LoVo (cell line): Measurements from ENCODE around the gene FMN2.
"Not testable (repeated sequence)": the region's sequence is repeated elsewhere in the genome, so short reads cannot be mapped to it uniquely, and the experiment has no call there.

Experiments used
- DNase-seq: peaks from one replicate; pipeline ENCODE4 v3.0.0-alpha.2; 2016; ENCODE audit warnings: low spot score

The FMN2 gene

DNA sequence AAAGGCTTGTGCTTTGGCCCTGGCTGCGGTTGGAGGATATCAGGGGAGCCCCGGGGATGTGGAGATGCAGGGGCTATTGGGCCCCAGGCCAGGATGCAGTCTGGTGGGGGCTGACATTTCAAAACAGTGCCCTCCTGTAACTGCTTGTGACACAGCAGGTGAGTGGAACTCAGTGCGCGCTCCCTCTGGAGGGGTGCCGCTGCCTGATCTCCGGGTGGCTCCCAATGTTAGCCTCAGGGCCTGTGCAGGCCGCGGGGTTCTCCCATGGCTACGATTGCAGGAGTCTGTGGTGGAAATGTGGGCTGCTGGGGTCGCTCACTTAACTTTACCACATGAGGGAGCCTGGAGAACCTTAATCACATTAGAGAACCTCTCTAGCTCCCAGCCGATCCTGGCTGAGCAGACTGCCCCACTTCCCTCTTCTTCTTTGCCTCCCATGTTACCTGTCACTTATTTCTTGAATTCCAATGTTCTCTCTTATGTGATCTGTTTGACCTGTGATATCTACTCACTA is 163.2 kb downstream of the FMN2 start:
- DNase-seq: no peak

DNA sequence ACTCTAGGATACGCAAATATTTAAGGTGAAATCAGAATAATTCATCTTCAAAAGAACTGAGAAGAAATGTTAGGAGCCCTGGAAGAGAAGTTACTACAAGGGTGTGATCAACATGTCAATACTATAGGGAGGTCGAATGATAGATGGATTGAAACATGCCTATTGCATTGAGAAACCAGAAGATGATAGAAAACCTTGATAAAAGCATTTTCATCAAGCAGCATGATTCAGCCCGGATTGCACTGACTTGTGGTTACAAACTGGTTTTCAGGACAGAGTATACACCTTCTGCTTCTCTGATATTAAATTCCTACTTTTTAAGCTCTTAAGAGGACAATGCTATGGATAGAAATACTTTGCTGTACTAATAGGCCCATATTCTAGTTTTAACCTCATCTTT is 164.2 kb downstream of the FMN2 start:
- DNase-seq: no peak

DNA sequence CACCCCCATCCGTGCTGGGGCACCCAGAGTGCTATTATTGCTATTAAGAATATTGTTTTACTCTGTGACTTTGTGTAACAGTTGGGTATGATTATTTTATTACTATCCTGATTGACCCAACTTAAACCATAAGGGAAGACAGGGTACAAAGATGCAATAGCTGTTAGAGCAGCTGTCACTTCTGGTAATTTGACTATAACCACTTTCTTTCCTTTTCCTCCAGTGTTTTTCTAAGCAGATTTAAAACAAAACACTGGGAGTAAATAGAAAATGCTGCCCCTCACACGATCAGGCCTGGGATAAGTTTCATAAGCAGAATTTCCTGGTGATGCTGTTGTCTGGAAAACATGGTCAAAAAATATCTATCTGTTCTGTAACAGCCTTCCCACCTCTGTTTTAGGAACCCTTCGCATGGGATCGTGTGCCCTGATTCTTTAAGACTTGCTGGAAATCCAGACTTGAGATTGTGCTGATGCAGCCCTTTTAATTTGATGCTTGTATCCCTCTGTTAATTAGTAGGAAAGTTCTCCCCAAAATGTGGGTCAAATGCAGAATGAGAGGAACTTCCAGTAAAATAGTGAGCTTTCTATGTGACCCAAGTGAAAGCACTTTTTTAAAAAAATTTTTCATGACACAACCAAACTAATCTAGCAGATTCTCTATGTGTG is 165.3 kb downstream of the FMN2 start:
- DNase-seq: no peak

DNA sequence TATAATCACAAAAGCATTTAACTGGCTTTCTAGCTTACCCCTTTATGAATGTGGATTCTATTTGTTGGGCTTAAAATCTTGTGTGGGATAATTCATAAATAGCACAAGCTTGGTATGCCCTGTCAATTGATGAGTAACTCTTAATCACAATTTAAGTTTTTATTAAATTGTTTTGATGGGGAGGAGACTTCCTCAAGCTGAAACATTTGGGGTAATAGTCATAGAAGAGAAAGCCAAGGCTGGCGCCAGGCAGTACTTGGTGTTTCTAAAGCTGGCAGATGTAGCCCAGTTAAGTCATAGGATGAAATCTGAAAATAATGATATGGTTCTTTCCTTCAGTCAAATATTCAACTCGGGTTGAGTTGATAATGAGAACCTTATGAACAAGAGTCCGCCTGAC is 167.2 kb downstream of the FMN2 start:
- DNase-seq: no peak

DNA sequence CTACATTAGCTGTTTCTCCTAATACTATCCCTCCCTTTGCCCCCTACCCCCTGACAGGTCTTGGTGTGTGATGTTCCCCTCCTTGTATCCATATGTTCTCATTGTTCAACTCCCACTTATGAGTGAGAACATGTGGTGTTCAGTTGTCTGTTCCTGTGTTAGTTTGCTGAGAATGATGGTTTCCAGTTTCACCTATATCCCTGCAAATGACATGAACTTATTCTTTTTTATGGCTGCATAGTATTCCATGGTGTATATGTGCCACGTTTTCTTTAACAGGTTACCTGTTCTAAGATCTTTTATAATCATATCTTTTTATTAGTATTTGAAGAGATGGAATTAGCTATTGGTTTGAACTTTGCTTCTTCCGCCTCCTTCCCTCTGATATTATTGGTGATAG is 172.8 kb downstream of the FMN2 start:
- not testable (repeated sequence) for DNase-seq

DNA sequence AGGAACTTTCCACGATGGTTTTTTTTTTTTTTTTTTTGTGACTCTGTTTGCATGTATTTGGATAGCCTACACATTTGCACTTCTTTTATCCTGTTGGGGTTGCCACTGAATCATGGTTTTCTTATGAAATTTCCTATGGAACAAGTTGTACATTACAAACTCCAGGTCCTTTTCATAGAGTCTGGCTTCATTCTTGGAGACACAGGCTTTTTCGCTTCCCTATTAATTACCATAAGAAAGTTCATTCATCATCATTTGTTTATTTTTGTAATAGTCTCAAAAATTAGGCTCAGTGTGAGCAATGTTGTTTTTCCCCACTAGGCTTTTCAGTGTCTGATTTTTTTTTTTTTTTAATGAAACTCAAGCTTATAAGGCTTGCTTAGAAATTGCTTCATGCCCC is 179.4 kb downstream of the FMN2 start:
- no peak for DNase-seq

DNA sequence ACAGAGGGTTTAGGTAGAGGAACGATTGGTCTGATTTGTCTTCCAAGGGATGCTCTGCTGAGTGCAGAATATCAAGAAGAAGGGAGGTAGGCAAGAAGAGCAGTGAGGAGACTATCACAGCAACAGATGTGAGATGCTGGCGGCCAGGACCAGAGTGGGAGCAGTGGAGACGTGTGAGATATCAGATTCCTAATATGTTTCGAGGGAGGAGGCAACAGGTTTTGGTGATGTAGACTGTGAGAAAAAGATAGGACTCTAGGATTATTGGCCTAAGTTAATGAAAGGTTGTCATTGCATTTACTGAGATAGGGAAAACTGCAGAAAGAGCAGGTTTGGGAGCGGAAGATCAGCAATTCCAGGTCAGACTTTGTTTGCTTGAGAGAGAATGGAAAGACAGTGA is 182.9 kb downstream of the FMN2 start:
- no peak for DNase-seq

DNA sequence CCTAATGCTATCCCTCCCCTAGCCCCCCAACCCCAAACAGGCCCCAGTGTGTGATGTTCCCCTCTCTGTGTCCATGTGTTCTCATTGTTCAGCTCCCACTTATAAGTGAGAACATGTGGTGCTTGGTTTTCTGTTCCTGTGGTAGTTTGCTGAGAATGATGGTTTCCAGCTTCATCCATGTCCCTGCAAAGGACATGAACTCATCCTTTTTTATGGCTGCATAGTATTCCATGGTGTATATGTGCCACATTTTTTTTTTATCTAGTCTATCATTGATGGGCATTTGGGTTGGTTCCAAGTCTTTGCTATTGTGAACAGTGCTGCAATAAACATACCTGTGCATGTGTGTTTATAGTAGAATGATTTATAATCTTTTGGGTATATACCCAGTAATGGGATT is 183.5 kb downstream of the FMN2 start:
- not testable (repeated sequence) for DNase-seq

DNA sequence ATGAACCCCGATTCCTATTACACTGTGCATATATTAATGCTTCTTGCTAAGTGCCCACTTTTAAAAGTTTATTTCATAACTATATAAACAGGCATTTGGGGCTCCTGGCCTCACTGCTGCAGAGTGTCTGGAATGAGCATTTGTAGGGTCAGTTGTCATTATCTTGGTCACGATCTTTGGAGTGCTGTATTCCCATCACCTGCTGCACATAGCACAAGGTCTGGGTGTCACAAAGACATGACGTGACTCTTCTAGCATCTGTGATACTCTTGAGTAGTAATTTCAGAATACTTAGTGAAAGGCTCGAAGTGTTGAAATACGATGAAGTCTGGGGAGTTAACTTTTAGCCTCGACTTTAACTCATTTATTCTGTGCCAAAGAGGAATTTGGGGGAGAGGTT is 186.4 kb downstream of the FMN2 start:
- no peak for DNase-seq

DNA sequence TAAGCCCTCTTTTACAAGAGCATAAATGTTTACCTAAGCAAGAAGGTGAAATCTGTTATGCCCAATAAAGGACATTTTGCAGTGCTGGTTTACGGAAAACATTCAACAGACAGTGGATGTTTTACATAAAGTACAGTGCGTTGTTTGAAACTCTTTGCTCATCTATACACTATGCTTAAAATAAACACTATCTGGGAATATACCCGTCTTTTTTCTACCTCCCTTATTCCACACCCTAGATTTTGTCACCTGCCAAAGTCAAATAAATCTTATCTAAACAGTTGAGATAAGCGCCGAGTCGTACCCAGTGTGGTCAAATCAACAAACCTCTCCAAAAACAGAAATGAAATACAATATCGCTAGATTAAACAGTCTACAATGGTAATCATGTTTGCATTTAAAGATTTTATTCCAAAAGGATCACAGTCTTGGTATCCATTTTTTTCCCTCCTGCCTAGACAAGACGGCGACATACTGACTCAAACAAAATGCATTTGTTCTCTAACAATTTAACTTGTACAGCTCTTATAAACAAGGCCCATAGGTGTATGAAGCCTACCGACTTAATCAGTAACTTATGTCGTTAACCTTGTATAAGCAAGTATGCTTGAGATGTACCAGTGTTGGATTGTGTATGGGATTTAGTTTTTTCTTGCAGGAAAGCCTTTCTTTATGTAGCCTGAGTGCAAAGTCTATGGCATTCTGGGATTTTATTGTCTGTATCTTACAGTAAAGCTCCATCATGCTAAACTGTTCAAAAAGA is 189.1 kb downstream of the FMN2 start:
- DNase-seq: no peak

DNA sequence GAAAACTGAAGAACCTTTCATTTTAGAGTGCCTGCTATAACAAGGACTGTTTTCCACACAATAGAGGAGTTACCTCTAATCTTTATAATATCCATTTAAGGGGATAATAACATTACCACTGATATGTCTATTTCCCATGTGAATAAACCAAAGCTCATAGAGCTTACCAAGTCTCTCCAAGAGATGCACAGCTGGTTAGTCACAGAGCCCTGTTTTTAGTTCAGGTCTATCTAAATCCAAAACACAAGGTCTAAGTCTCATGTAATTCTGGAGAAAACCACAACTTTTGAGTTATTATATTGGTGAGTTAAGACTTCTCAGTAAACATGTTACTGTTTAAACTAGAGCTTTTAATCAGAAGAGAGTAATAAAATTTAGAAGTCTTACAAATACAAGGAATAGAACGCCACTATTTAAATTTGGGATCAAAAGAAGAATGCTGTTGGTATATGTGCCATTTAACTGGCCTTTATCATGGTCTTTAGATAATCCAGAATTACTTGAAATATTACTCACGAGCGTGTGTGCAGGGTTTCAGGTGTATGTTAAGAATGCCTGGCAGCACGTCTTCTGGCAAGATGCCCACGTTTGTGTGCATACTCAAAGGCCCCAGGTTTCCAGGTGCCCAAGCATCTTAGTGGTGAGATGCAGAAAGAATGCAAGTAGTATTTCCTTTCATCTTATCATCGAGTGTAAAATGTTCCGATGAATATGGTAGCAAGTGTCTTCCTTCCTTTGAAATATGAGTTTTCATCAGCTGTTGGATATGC is 190.6 kb downstream of the FMN2 start:
- no peak for DNase-seq

DNA sequence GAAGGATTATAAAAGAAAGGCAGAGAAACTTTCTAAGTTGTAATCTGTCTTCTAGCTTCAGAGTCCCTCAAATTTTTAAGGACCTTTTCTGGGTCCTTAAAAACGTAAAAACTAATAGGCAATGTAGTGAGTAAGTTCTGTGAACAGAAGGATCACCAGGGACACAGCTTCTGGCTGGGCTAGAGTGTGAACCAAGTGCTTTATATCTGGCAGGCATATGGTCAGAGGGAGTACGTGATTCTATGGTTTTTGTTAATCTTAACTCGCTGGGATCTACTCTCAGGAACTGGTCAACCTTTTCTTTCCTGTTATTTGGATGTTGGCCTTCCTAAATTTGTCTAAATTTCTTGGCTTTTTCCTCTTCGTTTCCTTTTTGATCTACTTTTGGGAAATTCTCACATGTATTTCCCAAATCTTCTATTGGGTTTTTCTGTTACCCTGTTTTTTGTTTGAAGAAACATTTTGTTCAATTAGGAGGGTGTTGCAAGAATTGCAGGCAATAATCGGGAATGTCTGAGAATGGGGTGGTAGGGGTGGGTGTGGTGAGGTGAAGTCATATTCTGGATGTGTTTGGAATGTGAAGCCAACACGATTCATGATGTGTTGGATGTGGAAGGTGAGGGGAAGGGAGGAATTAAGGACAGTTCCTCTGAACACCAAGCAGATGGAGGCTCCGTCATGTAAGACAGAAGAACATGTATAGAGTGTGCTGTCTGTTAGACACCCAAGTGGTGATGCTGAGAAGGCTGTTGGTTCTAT is 193.2 kb downstream of the FMN2 start:
- no peak for DNase-seq

DNA sequence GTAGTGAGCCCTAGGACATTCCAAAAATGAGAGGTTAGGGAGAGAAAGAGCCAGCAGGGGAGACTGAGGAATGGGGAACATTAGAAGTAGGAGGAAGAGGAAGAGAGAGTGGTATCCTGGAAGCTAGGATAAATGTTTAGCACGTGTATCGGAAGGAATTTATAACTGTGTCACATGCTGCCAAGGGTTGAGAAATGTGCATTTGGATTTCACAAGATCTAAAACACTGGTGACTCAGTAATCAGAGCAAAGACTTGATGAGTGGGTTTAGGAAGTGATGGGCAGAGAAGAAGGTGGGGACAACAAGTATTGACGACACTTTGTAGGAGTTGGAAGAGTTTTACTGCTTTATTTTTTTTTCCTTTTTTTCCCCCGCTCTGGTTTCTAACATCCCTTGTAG is 193.9 kb downstream of the FMN2 start:
- no peak for DNase-seq

DNA sequence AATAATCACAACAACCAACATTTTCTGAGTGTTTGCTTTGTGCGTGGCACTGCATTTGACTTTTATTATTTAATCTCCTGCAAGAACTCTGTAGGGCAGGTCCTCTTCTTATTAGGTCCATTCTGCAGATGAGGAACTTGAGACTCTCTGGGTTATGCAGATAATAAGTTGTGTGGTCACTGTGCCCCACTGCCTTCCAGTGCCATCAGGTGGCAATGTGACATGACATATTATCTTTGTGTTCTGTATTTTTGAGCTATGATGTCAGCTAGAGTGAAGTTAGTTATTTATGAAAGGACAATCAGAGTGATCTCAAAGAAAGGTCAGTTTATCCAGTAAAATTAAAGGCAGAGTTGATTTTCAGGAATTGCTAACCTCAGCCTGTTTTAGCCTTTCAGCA is 196.0 kb downstream of the FMN2 start:
- no peak for DNase-seq

DNA sequence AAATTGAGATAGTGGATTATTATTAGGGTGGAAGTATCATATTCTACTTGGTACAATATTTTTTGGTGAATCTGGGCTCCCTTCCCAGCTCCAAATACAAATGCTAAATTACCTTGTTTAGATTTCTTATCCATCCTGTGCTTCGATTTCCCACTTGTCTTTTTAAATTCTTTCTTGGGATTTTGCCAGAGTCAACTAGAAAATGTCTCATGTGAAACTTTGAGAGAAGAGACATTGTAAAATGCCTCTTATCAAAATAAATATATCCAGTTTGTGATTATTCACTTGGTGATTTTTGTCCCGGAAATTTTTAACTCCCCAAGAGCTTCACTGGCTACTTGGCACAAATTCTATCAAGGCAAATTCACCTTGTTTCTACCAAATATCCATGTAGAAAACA is 202.0 kb downstream of the FMN2 start:
- no peak for DNase-seq

DNA sequence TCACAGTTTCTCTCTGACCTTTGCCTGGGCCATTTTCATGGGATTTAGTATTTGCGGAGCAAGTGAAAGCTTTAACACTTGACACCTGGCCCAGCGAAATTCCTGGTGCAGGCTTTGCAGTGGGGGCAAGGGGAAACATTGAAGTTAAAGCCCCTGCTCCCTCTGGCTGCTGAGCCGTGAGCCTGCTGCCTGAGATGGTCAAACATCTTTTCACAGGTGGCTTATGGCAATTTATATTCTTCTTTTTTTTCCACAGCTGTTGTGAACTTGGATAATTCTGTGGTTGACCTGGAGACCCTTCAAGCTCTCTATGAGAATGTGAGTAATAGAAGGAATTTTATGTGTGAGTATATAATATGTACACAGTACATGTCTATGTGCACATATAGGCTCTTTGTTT is 202.9 kb downstream of the FMN2 start:
- DNase-seq: no peak

DNA sequence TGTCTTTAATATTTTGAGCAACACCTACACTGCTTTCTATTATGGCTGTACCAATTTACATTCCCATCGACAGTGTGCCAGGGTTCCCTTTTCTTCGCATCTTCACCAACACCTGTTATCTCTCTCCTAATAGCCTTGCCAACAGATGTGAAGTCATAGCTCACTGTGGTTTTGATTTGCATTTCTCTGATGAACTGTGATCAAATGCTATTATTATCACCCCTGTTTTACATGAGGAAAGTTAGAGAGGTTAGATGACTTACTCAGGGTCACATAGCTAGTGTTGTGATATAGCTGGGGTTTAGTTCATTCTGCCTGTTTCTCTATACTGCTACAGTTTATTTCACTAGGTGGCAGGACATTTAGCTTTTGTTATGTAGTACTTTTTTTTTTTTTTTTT is 204.1 kb downstream of the FMN2 start:
- DNase-seq: no peak

DNA sequence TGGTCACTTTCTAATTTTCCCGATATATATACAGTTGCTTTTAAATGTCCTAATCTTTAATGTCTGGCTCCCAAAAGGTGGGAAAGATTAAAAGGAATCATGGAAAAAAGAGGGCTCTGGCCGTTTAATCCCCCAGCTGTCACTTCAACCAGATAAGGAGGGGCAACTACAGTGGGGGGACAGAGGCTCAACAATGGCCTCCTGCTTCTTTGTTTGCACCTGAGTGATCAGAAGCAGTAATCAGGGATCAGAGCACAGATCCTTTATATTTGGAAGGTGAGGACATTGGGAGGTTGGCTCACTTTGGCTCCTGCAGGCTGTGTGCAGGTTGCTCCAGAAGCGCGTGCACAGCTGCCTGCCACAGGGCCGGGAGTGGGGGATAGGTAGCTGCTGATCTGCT is 212.8 kb downstream of the FMN2 start:
- no peak for DNase-seq

DNA sequence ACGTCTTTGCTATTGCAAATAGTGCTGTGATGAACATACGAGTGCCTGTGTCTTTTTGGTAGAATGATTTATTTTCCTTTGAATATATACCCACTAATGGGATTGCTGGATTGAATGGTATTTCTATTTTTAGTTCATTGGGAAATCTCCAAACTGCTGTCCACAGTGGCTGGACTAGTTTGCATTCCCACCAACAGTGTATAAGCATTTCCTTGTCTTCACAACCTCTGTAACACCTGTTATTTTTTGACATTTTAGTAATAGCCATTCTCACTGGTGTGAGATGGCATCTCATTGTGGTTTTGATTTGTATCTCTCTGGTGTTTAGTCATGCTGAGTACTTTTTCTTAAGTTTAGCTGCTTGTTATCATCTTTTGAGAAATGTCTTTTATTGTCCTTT is 215.0 kb downstream of the FMN2 start:
- no peak for DNase-seq

DNA sequence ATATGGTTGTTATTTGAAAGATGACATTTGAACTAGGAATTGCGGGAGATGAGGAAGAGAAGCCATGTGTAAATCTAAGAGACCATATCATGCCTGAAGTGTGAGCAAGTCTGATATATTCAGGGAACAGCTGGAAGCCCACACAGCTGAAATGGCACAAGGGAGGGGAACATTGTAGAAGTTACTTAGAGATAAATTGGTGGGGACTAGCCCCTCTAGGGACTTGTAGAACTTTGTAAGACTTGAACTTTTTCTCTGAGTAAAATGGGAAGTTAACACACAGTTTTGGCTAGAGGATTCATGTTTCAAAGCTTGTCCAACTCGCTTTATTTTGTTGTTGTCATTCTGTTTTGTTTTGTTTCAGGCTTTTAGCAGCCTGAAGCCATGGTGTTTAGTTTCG is 216.4 kb downstream of the FMN2 start:
- DNase-seq: no peak

DNA sequence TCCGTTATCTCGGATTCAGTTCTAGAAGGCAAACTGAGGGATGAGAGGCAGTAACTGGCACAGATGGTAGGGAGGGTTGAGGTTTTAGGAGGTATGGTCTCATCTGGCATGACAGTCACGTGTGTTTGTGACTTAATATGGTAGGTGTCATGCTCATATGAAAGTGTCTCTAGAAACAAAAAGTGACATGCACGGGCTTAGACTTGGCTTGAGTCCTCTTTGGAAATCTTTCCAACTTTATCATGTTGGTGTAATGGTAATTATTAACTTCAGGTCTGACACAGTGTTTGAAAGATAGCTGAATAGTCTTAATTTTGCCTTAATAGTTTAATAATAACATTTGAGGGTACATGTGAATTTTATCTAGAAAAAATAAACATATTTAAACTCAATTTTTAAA is 218.1 kb downstream of the FMN2 start:
- no peak for DNase-seq

DNA sequence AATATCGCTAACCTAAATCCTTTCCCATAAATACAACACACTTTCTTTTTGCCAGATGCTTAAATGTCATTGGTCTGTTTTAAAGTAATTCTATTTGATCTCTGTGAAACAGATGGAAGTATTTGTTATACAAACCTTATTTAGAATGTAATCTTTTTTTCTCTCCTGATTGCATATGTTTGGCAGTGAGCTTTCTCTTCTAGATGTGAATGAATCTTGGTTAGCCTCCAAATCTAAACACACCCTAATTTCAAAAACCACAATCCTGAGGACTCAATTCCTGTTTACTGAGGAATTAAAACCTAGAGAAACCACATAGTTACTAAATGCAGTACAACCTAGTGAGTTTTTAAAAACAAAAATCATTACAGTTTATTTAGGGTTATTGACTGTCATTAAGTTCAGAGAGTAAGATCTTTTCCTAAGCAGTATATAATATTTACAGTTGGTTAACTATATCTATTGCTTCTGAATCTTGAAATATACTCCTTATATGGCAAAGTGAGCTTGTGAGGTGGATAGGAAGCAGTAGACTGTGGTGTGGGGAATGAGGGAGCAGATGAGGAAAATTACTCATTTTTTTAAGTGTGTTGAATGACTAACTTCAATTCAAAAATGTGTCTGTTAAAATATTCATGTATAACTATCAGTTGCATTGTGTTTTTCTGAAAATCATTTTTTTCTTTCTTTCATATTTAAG is 218.7 kb downstream of the FMN2 start:
- no peak for DNase-seq
